ENCODE measurements around the gene APOA1. TPM values are rescaled to one million over a fixed set of nuclear protein-coding genes. Genes with fewer than 3 reads are reported as not detected.

Gene APOA1
- polyA plus RNA-seq (2012; ENCODE audit: missing spikeins) = not detected

DNA sequence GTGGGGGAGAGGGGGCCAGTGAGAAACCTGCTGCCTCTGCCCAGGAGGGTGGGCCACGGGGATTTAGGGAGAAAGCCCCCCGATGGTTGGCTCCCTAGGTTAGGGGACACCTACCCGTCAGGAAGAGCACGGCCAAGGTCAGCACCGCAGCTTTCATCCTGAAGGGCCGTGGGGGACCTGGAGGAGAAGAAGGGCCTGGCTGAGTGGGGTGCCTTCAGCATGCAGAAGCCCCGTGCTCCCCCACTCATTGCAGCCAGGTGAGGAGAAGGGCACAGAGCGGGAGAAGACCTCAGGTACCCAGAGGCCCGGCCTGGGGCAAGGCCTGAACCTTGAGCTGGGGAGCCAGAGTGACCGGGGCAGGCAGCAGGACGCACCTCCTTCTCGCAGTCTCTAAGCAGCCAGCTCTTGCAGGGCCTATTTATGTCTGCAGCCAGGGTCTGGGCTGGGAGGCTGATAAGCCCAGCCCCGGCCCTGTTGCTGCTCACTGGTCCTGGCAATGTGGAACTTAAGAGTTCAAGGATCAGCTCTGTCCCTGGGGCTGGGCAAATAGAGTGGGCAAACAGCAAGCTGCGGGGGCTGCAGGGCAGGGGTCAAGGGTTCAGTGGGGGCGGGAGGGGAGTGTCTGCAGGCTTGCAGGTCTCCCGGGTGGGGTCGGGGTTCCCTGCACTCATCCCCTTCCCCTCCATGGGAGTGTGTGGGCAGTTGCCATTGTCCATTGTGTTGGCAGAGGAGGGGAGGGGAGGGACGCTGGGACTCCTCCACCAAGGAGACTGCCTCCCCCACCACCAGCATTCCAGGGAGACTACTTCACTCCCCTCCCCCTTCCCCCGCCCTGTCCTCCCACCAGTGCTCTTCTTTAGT is at the start of gene APOA1:
TSS of gene APOA1 (minus strand) at position 392 of the 861 bp plus-strand sequence. CDS start at position 157, 235 bp downstream.
- FAIRE-seq (no peak), DNase-seq (ENCODE audit: insufficient read length) (no peak)
- TF ChIP-seq TAF1 (IDR thresholded peaks at IDR 0.05; ENCODE audit: borderline replicate concordance, low read depth, low read length) = no peak
- no peak for TF ChIP-seq POLR2AphosphoS5 (IDR thresholded peaks at IDR 0.05; ENCODE audit: low read depth, low read length)
- TF ChIP-seq POLR2A (IDR thresholded peaks at IDR 0.05; ENCODE audit: low read depth, low read length) = no peak

DNA sequence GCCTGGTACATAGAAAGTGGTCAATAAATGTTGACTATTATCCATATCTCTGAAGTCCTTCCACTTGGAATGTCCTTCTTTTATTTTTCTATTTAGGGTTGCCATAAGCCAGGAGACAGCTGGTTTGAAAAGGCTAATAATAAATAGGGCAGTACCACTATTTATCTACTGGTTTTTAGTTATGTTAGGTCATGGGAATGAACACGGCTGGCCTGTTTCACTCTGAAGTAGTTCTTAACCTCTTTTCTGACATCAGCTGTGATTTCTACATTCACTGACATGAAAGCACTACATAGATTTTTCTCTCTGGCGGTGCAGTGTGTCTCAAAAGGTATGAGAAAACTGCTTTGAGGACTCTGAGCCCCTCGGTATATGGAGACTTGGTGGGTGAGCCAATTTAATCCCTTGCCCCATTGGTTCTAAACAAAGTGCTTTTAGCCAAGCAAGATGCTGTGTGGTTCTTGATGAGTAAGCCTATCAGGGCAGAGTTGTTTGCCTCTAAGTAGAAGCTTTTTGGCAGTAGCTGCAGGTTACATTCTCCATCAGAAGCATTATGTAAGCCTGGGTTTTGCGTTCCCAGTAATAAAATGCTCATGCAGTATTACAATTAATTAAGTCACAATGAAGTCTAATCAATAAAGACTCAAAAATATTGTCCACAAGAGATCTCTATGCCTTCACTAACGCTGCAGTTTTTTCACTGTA is 48.7 kb upstream of the APOA1 start:
- DNase-seq (ENCODE audit: insufficient read length) (no peak), FAIRE-seq (peak; percentile 65)
- TF ChIP-seq POLR2A (IDR thresholded peaks at IDR 0.05; ENCODE audit: low read depth, low read length) (no peak), POLR2AphosphoS5 (IDR thresholded peaks at IDR 0.05; ENCODE audit: low read depth, low read length) (no peak), TAF1 (IDR thresholded peaks at IDR 0.05; ENCODE audit: borderline replicate concordance, low read depth, low read length) (no peak)

DNA sequence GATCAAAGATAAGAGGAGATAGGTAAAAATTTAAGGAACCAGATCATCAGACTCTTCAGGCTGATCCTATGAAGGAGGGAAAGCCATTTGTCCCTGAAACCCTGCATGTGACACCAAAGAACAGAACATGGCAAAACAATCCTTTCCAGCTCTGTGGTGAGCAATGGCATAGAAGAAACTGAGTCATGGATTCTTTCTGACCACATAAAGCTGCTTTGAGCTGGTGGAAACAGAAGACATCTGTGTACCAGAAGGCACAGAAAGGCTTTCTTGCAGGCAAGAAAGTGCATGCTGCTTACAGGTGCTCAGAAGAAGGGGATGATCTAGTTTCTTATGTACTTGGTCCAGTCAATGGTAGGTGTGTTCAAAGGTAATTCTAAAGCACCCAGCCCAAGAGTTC is 45.0 kb upstream of the APOA1 start:
- DNase-seq (ENCODE audit: insufficient read length) = no peak
- FAIRE-seq = peak; percentile 14
- TF ChIP-seq TAF1 (IDR thresholded peaks at IDR 0.05; ENCODE audit: borderline replicate concordance, low read depth, low read length) (no peak), POLR2AphosphoS5 (IDR thresholded peaks at IDR 0.05; ENCODE audit: low read depth, low read length) (no peak), POLR2A (IDR thresholded peaks at IDR 0.05; ENCODE audit: low read depth, low read length) (no peak)

DNA sequence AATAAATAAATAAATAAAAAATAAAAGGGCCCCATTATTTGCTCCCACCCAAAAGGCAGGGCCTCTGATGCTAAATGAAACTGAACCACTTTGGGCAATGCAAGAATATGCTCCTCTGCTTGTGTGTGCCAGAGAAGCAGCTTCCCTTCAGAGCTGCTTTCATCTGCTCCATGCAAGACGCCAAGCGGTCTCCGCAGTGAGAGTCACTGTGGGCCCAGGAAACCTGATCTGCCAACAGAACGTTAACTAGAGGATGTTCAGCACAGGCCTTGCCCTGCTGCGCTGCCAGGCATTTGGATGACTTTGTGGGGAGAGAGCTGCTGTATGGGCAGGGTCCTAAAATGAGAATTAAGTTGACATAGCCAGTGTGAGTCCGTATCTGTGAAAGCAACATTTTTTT is 43.7 kb upstream of the APOA1 start:
- FAIRE-seq (peak; percentile 33), DNase-seq (ENCODE audit: insufficient read length) (no peak)
- no peak for TF ChIP-seq POLR2A (IDR thresholded peaks at IDR 0.05; ENCODE audit: low read depth, low read length)
- TF ChIP-seq POLR2AphosphoS5 (IDR thresholded peaks at IDR 0.05; ENCODE audit: low read depth, low read length) = no peak
- no peak for TF ChIP-seq TAF1 (IDR thresholded peaks at IDR 0.05; ENCODE audit: borderline replicate concordance, low read depth, low read length)

DNA sequence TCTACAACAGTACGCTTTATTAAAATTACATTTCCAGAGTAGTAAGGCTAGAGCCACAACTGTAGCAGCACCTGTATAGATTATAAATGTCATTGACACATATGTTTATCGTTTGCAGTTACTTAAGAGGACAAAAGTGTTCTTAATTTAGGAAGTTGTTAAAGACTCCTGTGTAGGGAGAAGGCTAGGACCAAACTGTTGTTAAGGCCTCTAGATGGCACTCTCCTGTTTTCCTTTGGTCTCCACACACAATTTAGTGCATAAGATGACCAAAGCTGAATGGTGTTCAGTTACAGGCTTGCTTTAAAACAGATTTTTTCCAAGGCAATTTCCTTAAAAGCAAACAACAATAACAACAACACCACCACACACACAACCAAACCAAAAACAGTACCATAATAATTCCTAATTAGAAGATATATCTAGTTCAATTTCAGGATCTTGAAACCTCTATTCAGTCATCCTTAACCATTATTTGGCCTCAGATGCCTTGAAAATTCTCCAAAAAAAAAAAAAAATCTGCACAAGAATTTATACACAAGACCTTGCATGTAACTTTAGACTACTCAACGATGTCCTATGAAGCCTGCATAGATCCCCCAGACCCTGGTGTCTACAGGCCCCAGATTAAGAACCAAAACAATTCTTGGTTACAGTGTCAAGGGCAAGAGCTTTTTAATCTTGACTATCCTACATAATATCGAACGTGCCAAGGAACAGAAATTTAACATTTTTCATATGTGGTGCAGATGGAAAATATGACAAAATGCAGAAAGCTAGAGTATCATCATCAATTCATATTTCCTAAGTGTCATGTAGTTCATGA is 42.6 kb upstream of the APOA1 start:
- FAIRE-seq (peak; percentile 93), DNase-seq (ENCODE audit: insufficient read length) (peak; percentile 27)
- TF ChIP-seq POLR2AphosphoS5 (IDR thresholded peaks at IDR 0.05; ENCODE audit: low read depth, low read length) (no peak), POLR2A (IDR thresholded peaks at IDR 0.05; ENCODE audit: low read depth, low read length) (no peak), TAF1 (IDR thresholded peaks at IDR 0.05; ENCODE audit: borderline replicate concordance, low read depth, low read length) (no peak)

DNA sequence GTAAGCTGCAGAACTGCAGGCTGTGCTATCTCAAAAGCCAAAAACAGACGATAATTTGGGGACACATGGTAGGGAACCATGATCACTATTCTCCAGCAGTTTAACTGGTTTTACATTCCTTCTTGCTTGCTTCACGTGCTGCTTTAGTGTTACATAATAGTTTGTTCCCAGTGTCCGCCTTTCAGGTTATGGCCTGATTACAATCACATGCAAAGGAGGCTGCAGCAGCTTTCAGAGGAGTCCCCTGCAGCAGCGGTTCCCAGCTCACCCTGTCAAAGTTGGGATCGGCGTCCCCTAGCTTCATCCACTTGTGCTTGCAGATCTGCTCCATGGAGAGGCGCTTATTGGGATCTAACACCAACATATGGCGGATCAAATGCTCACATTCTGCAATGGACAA is 39.2 kb upstream of the APOA1 start:
- FAIRE-seq = no peak
- DNase-seq (ENCODE audit: insufficient read length) = no peak
- TF ChIP-seq POLR2A (IDR thresholded peaks at IDR 0.05; ENCODE audit: low read depth, low read length) (no peak), POLR2AphosphoS5 (IDR thresholded peaks at IDR 0.05; ENCODE audit: low read depth, low read length) (no peak), TAF1 (IDR thresholded peaks at IDR 0.05; ENCODE audit: borderline replicate concordance, low read depth, low read length) (no peak)

DNA sequence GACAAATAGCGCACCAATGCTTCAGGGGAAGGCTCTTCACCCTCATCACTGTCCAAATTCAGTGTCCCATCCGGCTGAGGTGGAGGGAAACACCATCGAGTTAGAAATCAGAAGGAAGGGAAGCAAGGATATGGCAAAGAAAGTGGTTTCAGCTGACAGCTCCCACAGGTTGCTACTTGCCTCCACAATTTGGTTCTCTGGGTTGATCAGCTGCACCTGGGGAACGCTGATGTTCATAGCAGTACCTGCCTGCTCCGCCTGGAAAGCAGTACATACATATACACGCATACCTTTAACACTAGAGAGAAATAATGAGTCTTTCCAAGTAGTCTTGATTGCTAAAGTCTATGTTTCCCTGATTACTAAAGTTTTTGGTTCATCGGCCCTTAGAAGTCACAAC is 37.8 kb upstream of the APOA1 start:
- FAIRE-seq (no peak), DNase-seq (ENCODE audit: insufficient read length) (no peak)
- TF ChIP-seq TAF1 (IDR thresholded peaks at IDR 0.05; ENCODE audit: borderline replicate concordance, low read depth, low read length) (no peak), POLR2AphosphoS5 (IDR thresholded peaks at IDR 0.05; ENCODE audit: low read depth, low read length) (no peak), POLR2A (IDR thresholded peaks at IDR 0.05; ENCODE audit: low read depth, low read length) (no peak)

DNA sequence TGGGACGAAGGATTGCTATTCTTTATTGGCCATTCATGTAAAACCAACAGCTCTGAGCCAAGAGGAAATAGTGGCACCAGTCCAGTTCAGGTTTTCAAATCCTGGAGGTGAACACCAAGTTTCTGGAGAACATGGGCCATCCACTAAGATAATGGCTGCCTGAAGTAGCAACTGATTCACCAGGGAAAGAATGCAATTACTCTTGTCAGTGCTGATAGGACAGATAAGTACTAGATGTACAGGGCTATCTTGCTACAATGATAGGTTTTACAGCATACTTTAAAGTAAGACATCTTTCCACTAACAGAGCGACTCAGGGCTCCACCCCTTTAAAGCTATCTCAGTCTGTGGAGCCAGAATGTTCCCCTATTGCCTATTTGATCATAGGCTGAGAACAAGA is 36.8 kb upstream of the APOA1 start:
- FAIRE-seq = no peak
- TF ChIP-seq POLR2A (IDR thresholded peaks at IDR 0.05; ENCODE audit: low read depth, low read length) (no peak), TAF1 (IDR thresholded peaks at IDR 0.05; ENCODE audit: borderline replicate concordance, low read depth, low read length) (no peak), POLR2AphosphoS5 (IDR thresholded peaks at IDR 0.05; ENCODE audit: low read depth, low read length) (no peak)
- no peak for DNase-seq (ENCODE audit: insufficient read length)

DNA sequence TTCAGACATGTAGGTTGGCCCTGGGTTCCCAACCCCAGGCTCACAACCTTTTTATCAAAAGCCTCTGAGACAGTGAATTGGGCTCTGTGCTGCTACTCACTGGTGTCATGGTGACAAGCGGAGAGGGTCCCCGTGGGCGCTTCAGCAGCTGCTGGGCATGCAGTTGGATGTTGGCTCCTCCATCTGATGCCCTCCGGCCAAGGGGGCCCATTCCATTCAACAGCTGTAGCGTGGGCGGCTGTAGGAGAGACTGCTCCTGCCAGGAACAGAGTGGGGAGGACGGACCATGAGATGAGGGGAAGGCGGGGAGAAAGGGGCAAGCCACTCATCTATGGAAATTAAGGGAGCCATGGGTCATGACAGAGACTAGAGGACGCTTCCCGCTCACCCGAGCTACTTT is 36.0 kb upstream of the APOA1 start:
- DNase-seq (ENCODE audit: insufficient read length) (no peak), FAIRE-seq (no peak)
- no peak for TF ChIP-seq POLR2AphosphoS5 (IDR thresholded peaks at IDR 0.05; ENCODE audit: low read depth, low read length)
- no peak for TF ChIP-seq TAF1 (IDR thresholded peaks at IDR 0.05; ENCODE audit: borderline replicate concordance, low read depth, low read length)
- no peak for TF ChIP-seq POLR2A (IDR thresholded peaks at IDR 0.05; ENCODE audit: low read depth, low read length)

DNA sequence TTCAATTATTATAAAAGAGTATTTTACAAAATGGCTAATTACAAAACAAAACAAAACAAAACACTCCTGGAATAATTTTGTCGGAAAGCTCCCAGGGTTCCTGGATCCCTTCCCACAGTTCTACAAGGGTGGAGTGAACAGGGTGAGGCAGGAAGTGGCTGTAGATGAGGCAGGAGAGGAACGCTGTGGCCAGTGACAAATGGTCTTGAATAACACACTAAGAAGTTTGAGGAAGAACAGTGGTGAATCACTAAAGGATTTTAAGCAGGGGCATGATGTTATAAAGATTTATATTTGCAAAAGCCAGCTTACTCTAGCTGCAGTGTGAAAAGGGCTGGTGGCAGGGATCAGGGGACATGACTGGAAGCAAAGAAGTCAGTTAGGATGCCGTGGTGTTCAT is 33.8 kb upstream of the APOA1 start:
- TF ChIP-seq POLR2AphosphoS5 (IDR thresholded peaks at IDR 0.05; ENCODE audit: low read depth, low read length) = no peak
- TF ChIP-seq POLR2A (IDR thresholded peaks at IDR 0.05; ENCODE audit: low read depth, low read length) = no peak
- TF ChIP-seq TAF1 (IDR thresholded peaks at IDR 0.05; ENCODE audit: borderline replicate concordance, low read depth, low read length) = no peak
- FAIRE-seq (peak; percentile 36), DNase-seq (ENCODE audit: insufficient read length) (no peak)

DNA sequence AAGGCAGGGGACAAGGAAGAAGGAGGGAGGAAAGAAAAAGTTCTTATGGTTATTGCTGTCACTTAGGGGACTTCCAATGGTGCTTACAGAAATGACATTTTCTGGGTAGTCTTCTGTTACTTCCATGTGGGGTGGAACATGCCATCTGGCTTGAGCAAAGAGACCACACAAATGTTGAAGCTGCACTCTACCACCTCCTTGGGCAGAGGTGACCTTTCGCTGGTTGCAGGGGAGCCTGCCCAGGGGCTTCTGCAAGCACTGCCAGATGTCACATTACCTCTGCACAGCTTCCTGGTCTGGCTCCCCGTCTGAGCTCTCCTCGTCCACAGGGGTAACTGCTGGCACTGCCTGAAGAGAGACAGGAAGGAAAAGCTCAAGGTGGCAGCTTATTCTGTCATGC is 32.6 kb upstream of the APOA1 start:
- FAIRE-seq = no peak
- DNase-seq (ENCODE audit: insufficient read length) = no peak
- no peak for TF ChIP-seq TAF1 (IDR thresholded peaks at IDR 0.05; ENCODE audit: borderline replicate concordance, low read depth, low read length)

All from GM12892 (cell line).